SHP77 treated with DMSO at 0.1 percent for 48 hours (cell line): Measurements from ENCODE around the gene GRIN2D.

Source experiments
- DNase-seq: peaks from one replicate; lab custom pipeline; 2025; lab: John Stamatoyannopoulos, UW

The GRIN2D gene

DNA sequence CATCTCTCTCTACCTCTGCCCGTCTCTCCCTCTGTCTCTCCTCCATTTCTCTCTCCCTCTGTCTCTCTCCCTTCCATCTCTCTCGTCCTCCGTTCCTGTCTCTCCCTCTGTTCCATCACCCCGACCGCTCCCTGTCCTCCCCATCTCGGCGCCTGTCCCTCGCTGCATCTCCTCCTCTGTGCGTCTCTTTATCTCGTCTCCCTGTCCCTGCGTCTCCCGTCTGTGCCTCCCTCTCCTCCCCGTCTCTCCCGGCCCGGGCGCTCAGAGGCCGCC, 4.6 kb downstream of the GRIN2D start:
- no peak for DNase-seq

DNA sequence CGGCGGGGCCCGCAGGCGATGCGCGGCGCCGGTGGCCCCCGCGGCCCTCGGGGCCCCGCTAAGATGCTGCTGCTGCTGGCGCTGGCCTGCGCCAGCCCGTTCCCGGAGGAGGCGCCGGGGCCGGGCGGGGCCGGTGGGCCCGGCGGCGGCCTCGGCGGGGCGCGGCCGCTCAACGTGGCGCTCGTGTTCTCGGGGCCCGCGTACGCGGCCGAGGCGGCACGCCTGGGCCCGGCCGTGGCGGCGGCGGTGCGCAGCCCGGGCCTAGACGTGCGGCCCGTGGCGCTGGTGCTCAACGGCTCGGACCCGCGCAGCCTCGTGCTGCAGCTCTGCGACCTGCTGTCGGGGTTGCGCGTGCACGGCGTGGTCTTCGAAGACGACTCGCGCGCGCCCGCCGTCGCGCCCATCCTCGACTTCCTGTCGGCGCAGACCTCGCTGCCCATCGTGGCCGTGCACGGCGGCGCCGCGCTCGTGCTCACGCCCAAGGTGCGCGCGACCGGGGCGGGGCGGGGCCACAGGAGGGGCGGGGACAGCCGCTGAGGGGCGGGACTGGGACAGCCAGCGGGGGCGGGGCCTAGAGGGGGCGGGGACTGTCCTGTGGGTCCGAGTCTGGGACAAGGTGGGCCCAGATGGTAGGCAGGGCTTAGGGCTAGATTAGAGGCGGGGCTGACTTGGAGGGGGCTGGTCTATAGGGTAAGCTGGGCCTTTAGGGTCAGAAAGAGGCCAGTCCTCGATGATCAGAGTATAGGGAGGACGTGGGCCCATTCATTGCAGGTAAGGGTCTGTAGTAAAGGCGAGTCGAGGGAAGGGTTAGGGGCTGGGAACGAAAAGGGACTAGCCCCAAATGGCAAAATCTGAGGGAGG, 5.1 kb downstream of the GRIN2D start:
- DNase-seq: peak; percentile 82

DNA sequence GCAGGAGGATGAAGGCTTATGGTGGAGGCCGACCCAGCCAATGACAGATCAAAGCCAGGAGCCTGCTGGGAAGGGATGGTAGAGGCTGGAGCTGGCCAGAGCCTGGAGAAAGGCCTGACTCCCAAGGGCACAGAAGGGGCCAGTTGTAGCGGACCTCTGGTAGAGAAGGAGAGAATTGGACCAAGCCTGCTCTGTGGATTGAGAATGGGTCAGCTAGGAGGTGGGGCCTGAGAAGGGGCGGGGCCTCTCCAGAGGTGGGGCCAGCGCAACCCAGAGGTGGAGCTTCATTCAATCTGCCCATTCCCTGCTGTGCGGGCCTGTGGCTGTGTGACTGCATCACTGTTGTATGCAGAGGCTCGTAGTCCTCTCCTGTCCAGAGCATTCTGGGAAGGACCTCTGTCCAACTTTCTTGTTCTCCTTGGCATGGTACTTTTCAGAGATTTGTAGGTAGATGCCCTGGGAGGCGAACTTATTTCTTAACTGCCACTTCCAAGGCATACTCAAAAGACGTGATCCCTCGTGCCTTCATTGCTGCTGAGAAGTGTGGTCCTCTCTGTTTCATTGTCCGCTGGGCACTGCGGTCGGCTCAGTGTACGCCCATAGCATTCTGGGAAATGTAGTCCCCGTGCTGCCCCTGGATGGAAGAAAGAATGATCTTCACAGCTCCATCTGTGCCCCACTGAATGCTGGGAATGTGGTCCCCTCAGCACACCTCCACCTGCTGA, 6.7 kb downstream of the GRIN2D start:
- DNase-seq: peak; percentile 65

DNA sequence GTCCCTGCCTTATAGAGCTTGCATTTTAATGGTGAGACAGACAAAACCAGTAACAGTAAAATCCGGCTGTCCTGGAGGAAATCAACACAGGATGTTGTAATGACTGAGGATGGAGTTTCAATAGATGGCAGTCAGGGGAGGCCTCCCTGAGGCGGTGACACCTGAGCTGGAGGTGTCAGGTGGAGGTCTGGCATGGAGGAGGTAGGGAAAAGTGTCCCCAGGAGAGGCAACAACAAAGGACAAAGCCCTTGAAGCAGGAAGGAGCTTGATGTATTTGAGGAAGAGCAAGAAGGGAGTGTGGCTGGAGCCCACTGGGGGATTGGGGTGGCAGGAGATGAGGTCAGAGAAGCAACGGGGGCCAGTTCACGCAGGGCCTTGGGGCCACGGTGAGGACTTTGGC, 7.8 kb downstream of the GRIN2D start:
- no peak for DNase-seq

DNA sequence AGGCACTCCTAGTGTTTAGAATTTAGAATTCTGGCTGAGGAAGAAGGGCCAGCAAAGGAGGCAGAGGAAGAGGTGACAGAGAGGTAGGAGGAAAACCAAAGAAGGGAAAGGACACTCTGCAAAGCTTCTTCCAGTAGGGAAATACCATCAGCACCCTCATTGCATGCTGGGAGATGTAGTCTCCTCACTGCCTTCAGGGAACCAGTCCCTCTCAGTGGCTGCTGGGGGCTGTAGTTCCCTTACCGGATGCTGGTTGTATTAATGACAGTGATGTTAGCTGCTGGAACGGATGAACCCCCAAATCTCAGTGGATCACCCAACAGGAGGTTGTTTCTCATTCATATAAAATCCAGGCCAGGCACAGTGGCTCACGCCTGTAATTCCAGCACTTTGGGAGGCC, 10.1 kb downstream of the GRIN2D start:
- DNase-seq: no peak

DNA sequence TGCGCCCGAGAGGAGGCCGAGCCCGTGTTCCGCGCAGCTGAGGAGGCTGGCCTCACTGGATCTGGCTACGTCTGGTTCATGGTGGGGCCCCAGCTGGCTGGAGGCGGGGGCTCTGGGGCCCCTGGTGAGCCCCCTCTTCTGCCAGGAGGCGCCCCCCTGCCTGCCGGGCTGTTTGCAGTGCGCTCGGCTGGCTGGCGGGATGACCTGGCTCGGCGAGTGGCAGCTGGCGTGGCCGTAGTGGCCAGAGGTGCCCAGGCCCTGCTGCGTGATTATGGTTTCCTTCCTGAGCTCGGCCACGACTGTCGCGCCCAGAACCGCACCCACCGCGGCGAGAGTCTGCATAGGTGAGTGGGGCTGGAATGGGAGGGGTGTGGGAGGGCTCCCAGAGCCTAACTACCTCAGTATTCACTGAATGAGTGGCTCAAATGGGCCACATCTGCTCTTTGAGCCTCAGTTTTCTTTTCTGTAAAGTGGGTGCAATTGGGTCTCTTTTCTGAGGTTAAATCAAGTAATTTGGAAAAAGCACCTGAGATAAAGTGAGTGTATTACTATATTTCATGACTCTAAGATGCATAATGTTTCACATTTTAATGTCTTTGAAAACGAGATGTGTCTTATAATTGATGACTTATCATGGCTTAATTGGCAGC, 11.7 kb downstream of the GRIN2D start:
- DNase-seq: no peak

DNA sequence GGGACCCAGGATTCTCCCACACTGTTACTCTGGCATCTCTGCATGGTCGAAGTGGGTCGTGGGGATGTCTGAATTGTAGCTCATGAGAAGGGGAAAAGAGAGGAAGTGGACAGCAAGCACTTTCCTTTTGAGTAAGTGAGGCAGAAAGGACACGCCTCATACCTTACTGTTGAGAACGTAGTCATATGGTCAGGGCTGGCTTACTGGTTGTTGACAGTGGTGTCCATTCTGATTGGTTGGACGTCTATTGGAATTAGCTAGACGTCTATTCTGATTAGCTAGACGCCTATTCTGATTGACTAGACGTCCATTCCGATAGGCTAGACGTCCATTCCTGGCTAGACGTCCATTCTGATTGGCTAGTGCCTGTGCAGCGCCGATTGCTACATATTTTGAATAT, 12.4 kb downstream of the GRIN2D start:
- DNase-seq: no peak

DNA sequence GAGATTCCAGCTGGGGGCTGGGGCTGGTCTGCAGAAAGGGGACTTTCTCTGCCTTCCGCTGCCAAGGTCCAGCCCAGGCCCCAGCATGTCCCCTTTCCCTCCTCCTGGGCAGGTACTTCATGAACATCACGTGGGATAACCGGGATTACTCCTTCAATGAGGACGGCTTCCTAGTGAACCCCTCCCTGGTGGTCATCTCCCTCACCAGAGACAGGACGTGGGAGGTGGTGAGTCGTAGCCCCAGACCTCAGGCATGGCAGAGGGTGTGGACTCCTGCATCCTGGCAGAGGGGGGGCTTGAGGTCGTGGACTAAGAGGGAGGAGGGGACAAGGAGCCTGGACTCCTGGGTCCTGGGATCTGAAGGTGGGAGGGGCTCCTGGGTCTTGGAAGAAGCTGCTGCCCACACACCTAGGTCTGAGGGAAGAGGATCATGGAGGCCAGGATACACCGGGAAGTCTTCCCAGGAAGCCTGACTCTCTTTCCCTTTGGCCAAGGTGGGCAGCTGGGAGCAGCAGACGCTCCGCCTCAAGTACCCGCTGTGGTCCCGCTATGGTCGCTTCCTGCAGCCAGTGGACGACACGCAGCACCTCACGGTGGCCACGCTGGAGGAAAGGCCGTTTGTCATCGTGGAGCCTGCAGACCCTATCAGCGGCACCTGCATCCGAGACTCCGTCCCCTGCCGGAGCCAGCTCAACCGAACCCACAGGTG, 20.6 kb downstream of the GRIN2D start:
- no peak for DNase-seq

DNA sequence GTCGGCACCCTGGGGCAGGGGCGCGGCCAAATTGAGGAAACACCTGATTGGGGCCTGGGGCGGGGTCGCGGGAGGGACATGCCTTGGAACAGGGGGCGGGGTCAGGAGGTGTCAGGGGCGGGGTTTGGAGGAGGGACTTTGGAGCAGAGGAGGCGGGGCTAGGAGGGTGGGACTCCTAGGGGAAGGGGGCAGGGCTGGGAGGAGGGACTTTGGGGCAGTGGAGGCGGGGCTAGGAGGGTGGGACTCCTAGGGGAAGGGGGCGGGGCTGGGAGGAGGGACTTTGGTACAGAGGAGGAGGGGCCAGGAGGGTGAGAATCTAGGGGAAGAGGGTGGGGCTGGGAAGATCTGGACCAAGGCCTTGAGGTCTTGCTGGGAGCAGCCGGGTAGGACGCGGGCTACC, 21.9 kb downstream of the GRIN2D start:
- no peak for DNase-seq

DNA sequence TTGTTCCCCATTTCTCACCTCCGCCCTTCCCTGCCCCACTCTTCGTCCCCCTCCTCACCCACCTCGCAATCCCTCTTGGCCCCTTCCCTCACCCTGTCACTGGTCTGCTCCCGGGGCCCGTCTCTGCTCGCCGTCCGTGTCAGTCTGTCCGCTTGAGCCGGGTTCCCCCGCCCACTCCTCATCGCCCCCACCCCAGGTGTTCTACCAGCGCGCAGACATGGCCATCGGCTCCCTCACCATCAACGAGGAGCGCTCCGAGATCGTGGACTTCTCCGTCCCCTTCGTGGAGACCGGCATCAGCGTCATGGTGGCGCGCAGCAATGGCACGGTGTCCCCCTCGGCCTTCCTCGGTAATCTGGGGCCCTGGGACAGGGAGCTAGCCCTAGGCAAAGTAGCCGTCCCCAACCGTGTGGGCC, 22.3 kb downstream of the GRIN2D start:
- DNase-seq: no peak

DNA sequence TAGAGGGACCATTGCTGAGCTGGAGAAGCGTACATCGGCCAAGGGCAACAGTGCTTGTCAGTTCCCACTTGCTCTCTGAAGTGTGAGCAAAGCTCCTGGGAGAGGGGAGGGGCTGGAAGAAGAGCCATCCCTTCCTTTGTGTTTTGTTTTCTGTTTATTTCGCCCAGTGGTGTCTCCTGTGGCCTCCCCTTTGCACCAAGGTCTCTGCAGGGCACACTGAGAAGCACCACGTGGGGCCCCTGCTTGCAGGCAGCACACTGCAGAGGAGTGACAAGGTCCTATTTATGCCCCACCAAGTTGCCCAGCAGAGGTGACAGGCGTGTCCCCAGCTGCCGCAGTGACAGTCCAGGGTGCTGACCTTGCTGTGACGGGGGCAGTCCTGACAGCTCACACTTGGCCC, 24.0 kb downstream of the GRIN2D start:
- DNase-seq: no peak

DNA sequence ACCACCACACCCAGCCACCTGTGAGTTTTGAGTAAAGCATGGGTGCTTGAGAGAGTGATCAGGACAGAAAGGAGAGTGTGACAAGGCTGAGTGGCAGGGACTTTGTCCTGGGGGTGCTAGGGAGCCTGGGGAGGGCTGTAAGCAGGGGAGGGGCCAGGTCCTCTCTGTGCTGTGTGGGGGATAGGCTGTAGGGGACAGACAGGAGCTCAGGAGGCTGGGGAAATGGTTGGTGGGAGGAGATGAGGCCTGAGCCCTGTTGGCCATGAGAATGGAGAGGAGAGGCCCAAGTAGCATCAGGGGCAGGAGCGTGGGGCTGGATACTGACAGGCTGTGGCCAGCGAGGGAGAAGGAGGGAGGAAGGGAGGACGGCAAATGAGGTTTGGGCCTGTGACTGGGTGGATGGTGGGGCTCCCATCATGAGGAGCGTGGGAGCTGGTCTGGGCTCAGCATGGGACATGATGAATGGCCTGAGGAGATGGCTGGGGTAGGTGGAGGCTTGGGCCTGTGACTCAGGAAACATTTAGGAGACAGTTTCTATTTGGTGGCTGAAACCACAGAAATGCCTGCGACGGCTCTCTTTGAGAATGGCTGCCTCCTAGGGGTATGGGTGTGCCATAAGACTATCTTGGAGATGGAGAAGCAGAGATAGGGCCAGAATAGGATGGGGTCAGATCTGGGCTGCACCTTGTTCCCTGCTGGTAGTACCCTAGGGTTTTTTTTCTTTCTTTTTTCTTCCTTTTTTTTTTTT, 25.0 kb downstream of the GRIN2D start:
- no peak for DNase-seq

DNA sequence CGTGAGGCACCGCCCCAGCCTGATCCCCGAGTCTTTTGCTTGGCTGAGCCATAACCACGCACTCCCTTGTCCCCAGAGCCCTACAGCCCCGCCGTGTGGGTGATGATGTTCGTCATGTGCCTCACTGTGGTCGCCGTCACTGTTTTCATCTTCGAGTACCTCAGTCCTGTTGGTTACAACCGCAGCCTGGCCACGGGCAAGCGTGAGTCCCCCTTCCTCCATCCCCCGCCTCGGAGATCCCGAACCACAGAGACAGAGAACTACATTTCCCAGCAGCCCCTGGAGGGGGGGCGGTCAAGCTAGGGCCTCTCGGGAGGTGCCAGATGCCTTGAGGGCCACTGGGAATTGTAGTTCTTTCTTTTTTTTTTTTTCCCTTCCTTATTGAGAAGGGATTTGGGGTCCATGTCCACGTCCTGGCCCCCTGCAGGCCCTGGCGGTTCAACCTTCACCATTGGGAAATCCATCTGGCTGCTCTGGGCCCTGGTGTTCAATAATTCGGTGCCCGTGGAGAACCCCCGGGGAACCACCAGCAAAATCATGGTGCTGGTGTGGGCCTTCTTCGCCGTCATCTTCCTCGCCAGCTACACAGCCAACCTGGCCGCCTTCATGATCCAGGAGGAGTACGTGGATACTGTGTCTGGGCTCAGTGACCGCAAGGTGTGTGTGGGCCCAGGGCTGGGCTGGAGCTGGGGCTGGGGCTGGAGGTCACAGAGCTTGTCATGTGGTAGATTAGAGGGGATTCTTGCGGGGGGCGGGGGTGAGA, 25.9 kb downstream of the GRIN2D start:
- DNase-seq: no peak

DNA sequence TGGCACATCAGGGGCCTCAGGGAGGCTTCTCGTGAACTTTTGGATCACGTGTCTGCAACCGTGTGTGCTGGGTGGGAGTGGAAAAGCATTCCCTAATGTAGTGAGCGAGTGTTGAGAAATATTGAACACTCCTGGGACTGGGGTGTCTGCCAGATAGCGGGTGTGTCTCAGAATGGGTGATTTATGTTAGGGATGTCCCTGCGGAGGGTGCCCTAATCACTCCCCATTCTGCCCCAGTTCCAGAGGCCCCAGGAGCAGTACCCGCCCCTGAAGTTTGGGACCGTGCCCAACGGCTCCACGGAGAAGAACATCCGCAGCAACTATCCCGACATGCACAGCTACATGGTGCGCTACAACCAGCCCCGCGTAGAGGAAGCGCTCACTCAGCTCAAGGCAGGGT, 28.1 kb downstream of the GRIN2D start:
- no peak for DNase-seq

DNA sequence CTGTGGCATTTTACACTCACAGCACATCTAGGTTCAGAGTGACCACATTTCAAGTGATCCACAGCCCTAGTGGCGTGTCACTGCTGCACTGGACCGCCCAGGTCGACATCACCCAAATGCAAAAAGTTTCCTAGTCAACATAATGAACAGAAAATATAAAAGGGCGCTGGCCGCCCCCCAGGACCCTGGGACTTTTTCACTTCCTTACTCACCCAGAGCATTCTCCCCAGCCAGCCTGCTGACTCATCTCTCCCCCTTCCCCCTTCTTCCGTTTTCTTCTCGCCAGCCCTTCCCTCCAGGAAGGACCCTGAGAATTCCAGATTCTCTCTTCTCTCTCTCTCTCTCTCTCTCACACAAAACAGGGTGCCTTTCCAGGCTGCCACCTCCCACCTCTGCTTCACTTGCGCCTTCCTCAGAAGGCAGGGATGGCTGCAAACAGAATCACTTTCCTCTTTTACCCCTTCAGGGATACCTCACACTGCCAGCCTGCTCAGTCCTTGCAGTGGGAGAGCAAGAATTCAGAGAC, 31.3 kb downstream of the GRIN2D start:
- DNase-seq: no peak

DNA sequence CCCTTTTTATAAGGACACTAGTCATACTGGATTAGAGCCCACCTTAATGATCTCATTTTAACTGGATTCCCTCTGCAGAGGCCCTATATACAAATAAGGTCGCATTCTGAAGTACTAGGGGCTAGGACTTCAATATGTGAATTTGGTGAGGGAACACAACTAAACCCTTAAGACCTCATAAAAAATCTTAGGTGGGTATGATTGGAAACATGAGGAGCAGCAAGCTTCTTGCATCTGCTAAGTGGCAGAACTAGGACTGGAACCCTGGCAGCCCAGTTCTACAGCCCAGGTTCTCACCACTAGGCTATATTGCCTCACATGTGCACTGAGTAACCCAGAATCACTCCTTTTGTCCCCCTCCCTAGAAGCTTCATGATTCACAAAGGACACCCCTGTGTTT, 35.2 kb downstream of the GRIN2D start:
- DNase-seq: no peak

DNA sequence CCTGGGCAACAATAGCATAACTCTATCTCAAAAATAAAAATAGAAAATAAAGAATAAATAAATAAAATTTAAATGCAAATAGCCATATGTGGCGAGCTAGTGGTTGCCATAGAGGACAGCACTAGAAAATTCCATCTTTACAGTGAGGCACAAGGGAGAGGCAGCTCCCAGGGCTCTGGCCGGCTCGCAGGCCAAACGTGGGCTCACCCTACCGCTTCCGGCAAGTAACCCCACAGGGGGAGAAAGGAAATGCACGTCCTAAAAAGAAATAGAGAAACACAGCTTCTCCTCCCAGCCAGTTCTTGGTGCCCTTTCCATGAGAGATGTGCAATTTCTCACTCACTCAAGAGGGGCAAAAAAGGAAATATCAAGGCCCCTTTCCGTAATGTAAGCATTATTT, 39.9 kb downstream of the GRIN2D start:
- no peak for DNase-seq

DNA sequence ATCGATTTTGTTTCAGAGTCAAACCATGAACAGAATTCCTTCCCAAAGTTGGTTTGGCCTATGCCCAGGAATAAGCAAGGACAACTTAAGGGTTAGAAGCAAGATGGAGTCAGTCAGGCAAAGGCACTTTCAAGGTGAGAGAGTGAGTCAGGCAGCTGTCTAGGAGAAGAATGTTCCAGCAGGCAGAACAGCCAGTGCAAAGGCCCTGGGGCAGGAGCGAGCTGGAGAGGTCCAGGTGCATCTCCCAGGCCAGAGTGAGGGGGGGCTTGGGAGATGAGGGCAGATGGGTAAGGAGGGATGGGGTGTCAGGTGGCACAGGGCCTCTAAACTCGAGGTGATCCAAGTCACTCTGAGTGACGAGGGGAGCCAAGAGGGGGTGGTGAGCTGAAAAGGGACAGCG, 43.1 kb downstream of the GRIN2D start:
- no peak for DNase-seq

DNA sequence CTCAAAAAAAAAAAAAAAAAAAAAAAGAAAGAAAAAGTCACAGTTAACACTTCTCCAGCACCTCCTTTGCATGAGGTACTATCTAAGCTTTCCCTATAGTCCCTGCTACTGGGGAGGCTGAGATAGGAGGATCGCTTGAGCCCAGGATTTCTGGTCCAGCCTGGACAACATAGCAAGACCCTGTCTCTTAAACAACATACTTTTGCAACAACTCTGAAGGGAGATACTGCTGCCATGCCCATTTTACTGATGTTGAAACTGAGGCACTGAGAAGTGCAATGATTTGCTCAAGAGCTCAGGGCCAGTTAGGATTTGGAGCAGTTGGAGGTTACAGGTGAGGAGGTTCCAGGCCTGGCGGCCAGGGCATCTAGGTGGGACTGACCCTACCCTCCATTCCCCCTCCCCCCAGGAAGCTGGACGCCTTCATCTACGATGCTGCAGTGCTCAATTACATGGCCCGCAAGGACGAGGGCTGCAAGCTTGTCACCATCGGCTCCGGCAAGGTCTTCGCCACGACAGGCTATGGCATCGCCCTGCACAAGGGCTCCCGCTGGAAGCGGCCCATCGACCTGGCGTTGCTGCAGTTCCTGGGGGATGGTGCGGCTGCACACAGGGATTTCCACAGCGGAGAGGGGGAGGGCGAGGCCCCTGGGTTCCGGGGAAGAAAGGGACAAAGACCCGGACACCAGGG, 48.0 kb downstream of the GRIN2D start:
- no peak for DNase-seq
